GM12873 (cell line): ENCODE measurements around the gene SPATA33.

ENCODE experiments used
- CTCF ChIP-seq: IDR thresholded peaks from 2 replicates; pipeline ENCODE4 v1.5.1; 2012; ENCODE audit warnings: low read depth, mild to moderate bottlenecking, moderate library complexity, low read length, control low read depth; ENCODE audit not compliant: insufficient read depth; ENCODE audit errors: missing control alignments

Gene SPATA33

GRCh38 chr16:89709716-89710432 is 52.2 kb downstream of the SPATA33 start:
- no peak for TF ChIP-seq CTCF

DNA sequence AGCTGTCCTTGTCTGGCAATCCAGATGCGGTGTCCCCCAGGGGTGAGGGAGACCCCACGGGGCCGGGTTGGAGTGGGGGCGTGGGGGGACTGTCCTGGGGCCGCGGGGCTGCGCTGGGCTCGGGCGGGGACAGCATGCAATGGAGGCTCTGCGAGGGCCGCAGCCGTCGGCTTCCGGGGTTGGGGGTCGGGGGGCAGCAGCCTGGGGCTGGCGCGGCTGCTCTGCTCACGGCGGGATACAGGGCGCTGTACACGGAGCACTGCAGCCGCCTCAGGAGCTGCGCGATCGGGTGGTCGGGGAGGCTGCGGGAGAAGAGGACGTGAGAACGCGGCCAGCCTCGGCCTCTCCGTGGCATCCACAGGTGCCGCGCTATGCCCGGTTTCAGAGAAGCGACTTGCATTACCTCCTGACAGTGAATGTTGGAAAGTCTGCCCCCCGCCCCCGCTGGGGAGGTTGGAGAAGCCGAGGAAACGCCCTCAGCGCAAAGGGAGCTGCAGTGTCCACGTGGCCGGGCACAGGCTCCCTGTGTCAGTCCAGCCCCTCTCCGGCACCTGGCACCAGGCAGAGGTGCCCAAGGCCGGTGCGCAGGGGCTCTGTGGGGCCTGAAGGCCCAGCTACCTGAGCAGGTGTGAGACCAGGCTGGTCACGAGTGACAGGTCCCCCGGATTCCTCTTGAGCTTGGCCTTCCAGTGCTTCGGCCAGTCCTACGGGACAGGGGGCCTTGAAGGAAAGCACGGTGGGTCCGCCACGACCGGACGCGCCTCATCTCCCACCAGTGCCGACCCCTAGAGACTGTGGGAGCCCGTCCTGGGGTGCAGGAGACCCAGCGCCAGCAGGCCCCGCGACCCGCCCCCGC is 53.3 kb downstream of the SPATA33 start:
- no peak for TF ChIP-seq CTCF

DNA sequence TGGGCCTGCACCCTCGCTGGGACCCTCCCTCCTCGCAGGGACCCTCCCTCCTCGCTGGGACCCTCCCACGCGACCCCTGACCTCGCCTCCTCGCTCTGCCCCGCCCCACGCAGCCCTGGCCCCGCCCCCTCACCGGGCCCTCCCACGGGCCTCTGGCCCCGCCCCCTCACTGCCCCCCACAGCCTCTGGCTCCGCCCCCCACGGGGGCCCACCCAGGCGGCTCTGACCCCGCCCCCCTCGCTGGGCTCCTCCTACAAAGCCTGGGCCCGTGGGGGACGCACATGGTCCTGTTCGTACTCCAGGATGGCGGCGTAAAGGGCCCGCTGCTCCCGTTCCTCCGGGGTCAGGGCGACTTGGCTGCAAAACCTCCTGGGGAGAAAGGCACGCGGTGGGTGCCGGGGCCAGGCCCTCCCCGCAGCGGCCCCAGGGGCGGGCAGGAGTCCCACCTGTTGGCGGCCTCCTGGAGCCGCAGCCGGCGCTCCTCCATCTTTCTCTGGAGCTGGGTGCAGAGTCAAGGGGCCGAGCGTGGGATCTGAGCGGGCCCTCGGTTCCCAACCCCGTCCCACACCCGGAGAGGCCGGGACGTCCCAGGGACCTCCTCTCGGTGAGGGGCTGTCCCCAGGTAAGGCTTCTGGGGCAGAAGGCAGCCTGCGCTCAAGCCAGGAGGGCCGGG is 54.1 kb downstream of the SPATA33 start:
- TF ChIP-seq CTCF, result no peak

DNA sequence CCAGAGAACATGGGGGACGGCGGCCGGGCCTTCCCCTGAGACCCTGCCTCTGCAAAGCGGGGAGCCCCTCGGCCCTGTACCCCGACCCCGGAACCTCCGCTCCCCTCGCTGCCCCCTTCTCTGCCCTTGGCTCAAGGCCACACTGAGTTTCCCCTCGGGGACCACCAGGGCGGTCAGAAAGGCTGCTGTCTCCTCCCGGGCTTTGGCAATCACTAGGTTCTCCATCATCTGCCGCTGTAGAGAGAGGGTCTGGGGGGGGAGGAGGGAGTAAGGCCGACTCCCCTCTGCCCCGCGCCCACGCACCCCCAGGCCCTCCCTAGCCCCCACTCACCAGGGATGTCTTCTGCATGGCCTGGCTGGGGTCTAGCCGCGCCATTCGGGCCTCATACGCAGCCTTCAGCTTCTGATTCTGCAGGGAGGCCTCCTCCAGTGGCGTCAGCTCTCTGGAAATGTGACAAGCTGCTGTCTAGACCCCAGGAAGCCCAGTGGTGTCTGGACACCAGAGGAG is 54.7 kb downstream of the SPATA33 start:
- TF ChIP-seq CTCF, result no peak

GRCh38 chr16:89716493-89716892 is 58.9 kb downstream of the SPATA33 start:
- TF ChIP-seq CTCF, result no peak

DNA sequence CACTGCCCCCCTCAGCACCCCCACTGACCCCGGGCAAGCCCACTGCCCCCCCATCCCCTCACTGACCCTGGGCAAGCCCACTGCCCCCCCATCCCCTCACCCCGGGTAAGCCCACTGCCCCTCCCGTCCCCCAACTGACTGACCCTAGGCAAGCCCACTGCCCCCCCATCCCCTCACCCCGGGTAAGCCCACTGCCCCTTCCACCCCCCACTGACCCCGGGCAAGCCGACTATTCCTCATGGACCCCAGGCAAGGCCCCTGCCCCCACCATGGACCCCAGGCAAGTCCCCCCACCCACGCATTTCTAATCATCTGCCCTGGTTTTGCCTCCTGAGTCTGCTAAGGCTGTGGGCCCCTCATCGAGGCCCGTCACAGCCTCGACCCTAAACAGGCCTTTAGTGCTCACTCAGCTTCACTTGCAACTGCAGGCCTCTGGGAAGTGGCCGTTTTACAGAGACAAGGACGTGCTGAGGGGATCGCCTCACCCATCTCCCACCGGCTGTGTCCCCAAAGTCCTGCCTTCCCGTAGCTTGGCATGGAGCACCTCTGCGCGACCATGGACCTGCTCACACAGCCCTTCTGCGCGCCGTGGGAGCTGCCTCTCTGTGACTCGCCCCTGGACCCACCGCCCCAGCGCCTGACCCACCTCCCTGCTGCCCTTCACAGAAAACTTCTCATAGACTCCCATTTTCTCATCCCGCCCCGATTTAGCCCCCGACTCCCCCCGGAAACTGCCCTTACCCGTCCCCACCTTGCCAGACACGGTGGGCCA is 59.5 kb downstream of the SPATA33 start:
- TF ChIP-seq CTCF, result no peak
